HUES48 (cell line): Measurements from ENCODE around the gene TYW3.

ENCODE experiments used
- H3K27ac ChIP-seq: one replicate; pipeline ENCODE4 v1.7.0; 2013; ENCODE audit warnings: low read depth, low read length, inconsistent platforms
- H3K27me3 ChIP-seq: 2 replicates; pipeline ENCODE4 v1.6.1; 2013; ENCODE audit warnings: mild to moderate bottlenecking, low read length; ENCODE audit not compliant: control insufficient read depth, insufficient read depth
- H3K36me3 ChIP-seq: 2 replicates; pipeline ENCODE4 v1.6.1; 2013; ENCODE audit warnings: low read length; ENCODE audit not compliant: control insufficient read depth, insufficient read depth
- H3K4me1 ChIP-seq: 2 replicates; pipeline ENCODE4 v1.6.1; 2013; ENCODE audit warnings: mild to moderate bottlenecking, low read length; ENCODE audit not compliant: control insufficient read depth, insufficient read depth
- H3K4me3 ChIP-seq: 2 replicates; pipeline ENCODE4 v1.5.1; 2013; ENCODE audit warnings: mild to moderate bottlenecking, low read depth, low read length
- H3K9ac ChIP-seq: 2 replicates; pipeline ENCODE4 v1.6.1; 2013; ENCODE audit warnings: mild to moderate bottlenecking, low read depth, low read length, moderate library complexity
- H3K9me3 ChIP-seq: 2 replicates; pipeline ENCODE4 v1.6.1; 2013; ENCODE audit warnings: low read length; ENCODE audit not compliant: control insufficient read depth, insufficient read depth

TYW3 gene

DNA sequence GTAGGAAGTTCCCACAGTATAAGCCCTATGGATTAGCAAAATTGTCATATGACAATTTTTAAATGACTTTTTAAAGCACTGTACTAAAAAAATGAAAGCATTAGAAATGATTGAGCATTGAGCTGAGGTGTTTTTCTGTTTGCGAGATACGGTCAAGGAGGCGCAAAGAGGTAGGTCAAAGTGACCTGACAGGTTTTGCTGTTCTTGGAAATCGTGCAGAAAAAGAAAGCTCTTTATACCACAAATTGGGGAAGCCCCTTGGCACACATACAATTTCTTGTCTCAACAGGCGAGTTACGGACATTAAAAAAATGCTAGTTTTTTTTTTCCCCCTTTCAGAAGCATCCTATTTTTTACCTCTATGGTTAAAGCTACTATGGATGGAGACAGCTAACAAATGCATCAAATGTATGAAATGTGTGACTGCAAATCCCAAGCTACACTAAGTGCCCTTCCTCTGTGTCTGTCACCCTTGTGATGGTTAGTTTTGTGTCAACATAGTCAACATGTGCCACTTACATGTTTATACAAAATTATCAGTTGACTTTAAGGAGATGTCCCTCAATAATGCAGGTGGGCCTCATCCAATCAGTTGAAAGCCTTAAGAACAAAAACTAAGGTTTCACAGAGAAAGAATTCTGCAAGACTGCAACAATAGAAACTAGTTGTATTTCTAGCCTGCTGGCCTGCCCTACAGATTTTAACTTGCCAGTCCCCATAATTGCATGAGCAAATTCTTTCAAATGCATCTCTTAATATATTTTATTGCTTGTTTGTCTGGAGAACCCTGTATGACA lies 29.4 kb upstream of the TYW3 start:
- Histone ChIP-seq H3K9me3 (no peaks in the 10 kb centered on the region), H3K36me3 (peaks cover 33% of the 10 kb centered on the region), H3K27me3 (no peaks in the 10 kb centered on the region), H3K27ac (no peak overlapping the region), H3K9ac (no peak overlapping the region), H3K4me1 (no peaks in the 10 kb centered on the region), H3K4me3 (no peak overlapping the region)

DNA sequence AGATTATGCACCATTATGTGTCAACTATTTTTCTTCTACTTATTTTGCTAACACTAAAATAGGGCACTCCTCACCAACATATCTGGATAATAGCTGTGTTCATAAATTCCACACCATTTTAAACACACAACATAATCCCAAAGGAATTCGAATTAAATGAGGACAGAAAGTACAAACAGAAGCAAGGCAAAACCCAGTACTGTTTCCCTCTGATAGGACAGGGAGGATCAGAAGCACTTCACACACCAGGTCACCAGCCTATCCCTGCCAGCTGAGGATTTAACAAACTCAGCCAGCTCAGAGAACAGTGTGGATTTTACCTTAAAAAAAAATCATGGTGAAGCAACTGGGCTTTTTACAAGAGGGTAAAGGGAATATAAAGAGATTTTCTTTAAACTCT lies 20.1 kb upstream of the TYW3 start:
- Histone ChIP-seq H3K27ac (no peak overlapping the region), H3K36me3 (peaks cover 52% of the 10 kb centered on the region), H3K27me3 (no peaks in the 10 kb centered on the region), H3K4me1 (0 out of 2 replicates have a peak, but pooled peaks cover 2% of the 10 kb centered on the region), H3K4me3 (no peak overlapping the region), H3K9me3 (no peaks in the 10 kb centered on the region), H3K9ac (no peak overlapping the region)

DNA sequence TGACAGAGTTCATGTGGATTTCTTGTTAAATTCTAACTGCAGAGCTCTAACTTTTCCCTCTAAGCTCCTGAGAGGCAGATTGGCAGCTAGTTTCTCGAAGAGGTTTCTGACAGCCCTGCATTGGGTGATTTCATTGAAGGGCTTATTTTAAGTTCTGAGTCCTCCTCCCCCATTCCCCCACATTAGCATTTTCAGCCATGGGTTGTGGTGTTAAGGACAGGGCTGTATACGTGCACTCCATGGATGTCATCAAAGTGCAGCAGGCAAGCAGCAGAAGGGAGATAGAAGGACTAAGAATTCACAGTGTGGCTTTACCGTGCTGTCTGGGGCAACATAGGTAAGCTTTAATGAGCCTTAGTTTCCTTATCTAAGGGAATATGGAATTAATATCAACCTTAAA lies 19.1 kb upstream of the TYW3 start:
- Histone ChIP-seq H3K36me3 (peaks cover 57% of the 10 kb centered on the region), H3K9ac (no peak overlapping the region), H3K27ac (no peak overlapping the region)

DNA sequence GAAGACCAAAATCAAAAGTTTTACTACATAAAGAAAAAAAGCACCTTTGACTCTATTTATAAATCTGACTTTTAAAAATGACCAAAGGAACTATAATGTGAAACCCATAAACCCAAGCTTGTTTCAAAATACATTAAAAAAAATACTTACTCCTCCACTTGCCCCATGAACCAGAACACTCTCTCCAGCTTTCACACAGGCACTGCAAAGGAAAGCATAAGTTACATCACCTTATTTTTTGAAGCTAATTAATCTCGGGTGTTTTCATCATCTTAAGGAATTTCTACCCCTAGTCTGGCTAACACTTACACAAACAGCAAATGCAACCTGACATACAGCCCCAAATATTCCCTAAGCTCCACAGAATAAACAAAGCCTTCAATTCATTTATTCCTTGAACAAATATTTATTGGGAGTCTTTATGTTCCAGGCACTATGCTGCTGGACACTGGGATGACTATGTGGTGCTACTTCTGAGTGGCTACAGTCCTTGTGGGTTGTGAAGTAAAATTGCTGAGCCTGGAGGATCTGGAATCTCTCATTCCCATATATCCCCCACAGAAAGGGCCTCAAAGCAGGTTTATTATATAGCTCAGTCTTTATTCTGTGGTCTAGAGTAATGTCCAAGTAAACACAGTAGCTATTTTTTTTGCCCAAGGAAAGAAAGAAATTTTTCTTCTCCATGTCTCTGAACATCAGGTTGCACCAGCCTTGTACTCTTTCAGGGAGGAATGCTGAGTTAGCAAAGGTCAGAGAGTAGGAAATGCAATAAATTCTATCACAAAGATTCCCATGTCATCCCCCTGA lies 18.3 kb upstream of the TYW3 start:
- Histone ChIP-seq H3K4me3 (no peak overlapping the region), H3K36me3 (peaks cover 54% of the 10 kb centered on the region), H3K4me1 (0 out of 2 replicates have a peak, but pooled peaks cover 2% of the 10 kb centered on the region), H3K9me3 (no peaks in the 10 kb centered on the region), H3K9ac (no peak overlapping the region), H3K27ac (no peak overlapping the region), H3K27me3 (no peaks in the 10 kb centered on the region)

More for the DNA sequence above, 19.1 kb upstream of the TYW3 start:
- 0 out of 2 replicates have a peak, but pooled peaks cover 2% of the 10 kb centered on the region for H3K4me1 ChIP-seq
- no peak overlapping the region for H3K4me3 ChIP-seq
- H3K27me3 ChIP-seq: no peaks in the 10 kb centered on the region
- no peaks in the 10 kb centered on the region for H3K9me3 ChIP-seq

DNA sequence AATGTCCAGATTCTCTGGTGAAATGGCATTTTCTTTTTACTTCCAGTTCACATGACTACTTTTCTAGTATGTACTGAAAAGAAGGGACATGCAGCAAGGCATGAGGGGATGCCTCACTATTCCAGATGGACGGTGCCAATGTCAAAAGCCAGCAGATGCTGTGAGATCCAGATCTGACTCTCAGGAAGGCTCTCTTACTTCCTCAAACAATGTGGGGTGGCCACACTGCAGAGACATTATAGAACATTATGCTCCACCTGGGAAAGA lies 17.8 kb upstream of the TYW3 start:
- Histone ChIP-seq H3K27me3 (no peaks in the 10 kb centered on the region), H3K9ac (no peak overlapping the region), H3K36me3 (peaks cover 55% of the 10 kb centered on the region), H3K27ac (no peak overlapping the region), H3K4me3 (no peak overlapping the region), H3K4me1 (0 out of 2 replicates have a peak, but pooled peaks cover 2% of the 10 kb centered on the region), H3K9me3 (no peaks in the 10 kb centered on the region)

DNA sequence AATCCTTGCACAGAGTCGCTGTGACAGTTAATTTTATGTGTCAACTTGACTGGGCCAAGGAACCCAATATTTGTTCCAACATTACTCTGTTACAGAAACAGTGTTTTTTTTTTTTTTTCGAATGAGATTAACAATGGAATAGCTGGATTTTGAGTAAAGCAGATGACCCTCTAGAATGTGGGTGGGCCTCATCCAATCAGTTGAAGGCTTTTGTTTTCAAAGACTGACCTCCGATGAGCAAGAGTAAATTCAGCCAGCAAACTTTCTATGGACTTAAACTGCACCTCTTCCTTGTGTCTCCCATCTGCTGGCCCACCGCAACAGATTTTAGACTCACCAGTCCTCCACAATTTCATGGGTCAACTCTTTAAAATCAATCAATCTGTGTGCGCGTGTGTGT lies 17.1 kb upstream of the TYW3 start:
- H3K36me3 ChIP-seq: peaks cover 61% of the 10 kb centered on the region

DNA sequence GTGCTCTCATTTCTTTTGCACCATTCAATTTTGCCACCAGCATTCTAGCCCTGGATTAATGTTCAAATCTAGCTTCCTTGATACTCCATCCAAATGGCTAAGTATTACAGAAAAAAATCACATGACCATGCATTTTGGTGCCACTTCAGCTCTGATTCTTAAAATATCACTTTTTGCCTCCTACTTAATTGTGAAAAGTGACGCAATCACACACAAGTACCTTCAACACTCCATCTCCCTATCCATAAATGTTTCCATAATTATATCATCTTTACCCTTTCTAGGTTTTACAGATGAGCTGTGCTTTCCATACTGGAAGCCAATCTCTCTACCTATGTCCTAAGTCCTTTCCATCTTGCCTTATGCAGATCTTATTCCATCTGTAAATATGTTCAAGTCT lies 16.1 kb upstream of the TYW3 start:
- Histone ChIP-seq H3K27ac (no peak overlapping the region), H3K9me3 (no peaks in the 10 kb centered on the region), H3K36me3 (peaks cover 70% of the 10 kb centered on the region), H3K9ac (no peak overlapping the region), H3K4me3 (no peak overlapping the region), H3K27me3 (no peaks in the 10 kb centered on the region), H3K4me1 (0 out of 2 replicates have a peak, but pooled peaks cover 2% of the 10 kb centered on the region)

More for the DNA sequence above, 17.1 kb upstream of the TYW3 start:
- Histone ChIP-seq H3K27me3 (no peaks in the 10 kb centered on the region), H3K27ac (no peak overlapping the region), H3K9ac (no peak overlapping the region), H3K9me3 (no peaks in the 10 kb centered on the region), H3K4me3 (no peak overlapping the region), H3K4me1 (0 out of 2 replicates have a peak, but pooled peaks cover 2% of the 10 kb centered on the region)

DNA sequence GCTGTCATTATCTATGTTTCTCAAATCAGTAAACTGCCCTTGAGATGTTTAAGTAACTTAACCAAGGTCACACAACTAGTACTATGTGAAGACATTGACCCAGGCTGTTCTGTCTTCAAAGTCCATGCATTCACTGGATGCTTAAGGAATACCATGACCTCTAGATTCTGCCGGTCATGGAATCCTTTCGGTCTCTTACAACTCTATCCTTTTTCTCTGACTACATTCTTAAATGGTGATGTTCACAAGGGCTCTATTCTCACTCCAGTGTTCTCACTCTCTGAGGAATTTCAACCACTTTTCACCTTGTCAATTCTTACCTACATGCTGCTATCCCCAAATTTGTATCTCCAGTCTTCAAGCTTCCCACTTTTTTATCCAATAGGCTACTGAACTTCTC lies 15.3 kb upstream of the TYW3 start:
- Histone ChIP-seq H3K9me3 (no peaks in the 10 kb centered on the region), H3K9ac (no peak overlapping the region), H3K27me3 (no peaks in the 10 kb centered on the region), H3K4me1 (0 out of 2 replicates have a peak, but pooled peaks cover 2% of the 10 kb centered on the region), H3K36me3 (peaks cover 73% of the 10 kb centered on the region), H3K27ac (no peak overlapping the region), H3K4me3 (no peak overlapping the region)

DNA sequence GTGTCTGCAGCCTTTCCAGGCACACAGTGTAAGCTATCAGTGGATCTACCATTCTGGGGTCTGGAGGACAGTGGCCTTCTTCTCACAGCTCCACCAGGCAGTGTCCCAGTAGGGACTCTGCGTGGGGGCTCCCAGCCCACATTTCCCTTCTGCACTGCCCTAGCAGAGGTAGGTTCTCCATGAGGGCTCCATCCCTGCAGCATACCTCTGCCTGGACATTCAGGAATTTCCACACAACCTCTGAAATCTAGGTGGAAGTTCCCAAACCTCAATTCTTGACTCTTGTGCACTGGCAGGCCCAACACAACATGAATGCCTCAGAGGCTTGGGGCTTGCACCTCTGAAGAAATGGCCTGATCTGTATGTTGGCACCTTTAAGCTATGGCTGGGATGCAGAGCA lies 6.9 kb upstream of the TYW3 start:
- Histone ChIP-seq H3K27me3 (no peaks in the 10 kb centered on the region), H3K4me1 (peaks cover 7% of the 10 kb centered on the region), H3K9ac (no peak overlapping the region), H3K9me3 (peaks cover 7% of the 10 kb centered on the region; the same call in 1 of the 2 replicates), H3K4me3 (no peak overlapping the region), H3K36me3 (peaks cover 43% of the 10 kb centered on the region), H3K27ac (no peak overlapping the region)

DNA sequence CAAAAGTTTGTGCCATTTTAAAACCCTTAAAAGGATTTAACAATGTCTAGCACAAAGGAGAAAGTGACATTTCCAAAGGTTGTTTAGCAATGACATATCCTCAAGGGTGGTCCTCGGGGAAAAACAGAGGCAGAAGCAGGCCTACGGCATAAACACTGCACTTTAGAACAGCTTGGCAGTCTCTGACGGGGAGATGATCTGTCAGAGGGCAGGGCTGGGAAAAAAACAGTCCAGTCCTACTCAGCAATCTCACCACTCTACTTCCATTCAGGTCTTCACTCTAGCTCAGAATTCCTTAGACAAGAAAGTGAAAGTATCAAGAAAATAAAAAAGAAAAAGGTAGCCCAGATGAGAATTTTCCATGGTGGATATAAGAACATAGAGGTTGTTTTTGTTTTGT lies 4.2 kb upstream of the TYW3 start:
- Histone ChIP-seq H3K27me3 (no peaks in the 10 kb centered on the region), H3K4me1 (peaks cover 7% of the 10 kb centered on the region), H3K4me3 (no peak overlapping the region), H3K27ac (no peak overlapping the region), H3K9ac (no peak overlapping the region), H3K36me3 (peaks cover 17% of the 10 kb centered on the region; the same call in 1 of the 2 replicates), H3K9me3 (peaks cover 7% of the 10 kb centered on the region; the same call in 1 of the 2 replicates)
